H1 (cell line): ENCODE results near the gene ITPKB. TPM values are rescaled to one million over a fixed set of nuclear protein-coding genes. Genes with fewer than 3 reads are reported as not detected.

Experiments
- CTCF ChIA-PET: fragments of 300-600 bp; sonication (Branson Sonifier 250); formaldehyde crosslinking; loops from one replicate; lab custom pipeline; 2021; ENCODE audit not compliant: partially characterized antibody; lab: Charles Lee
- POLR2A ChIA-PET: fragments of 300-600 bp; sonication (Branson Sonifier 250); formaldehyde crosslinking; loops from one replicate; lab custom pipeline; 2021; ENCODE audit warnings: inconsistent platforms; ENCODE audit not compliant: partially characterized antibody; lab: Charles Lee
- DNase-seq, 2 experiments: peaks; one replicate each; pipeline versions ENCODE4 v3.0.0 to v3.0.0-alpha.2; 2010 to 2022; ENCODE audit warnings: low spot score in 2 of 2, low read depth in 1 of 2, mixed read lengths in 1 of 2
- FAIRE-seq: peaks from 2 replicates; lab custom pipeline; 2011; peaks lifted over from hg19 to GRCh38; lab: Jason Lieb, UNC
- H2AFZ ChIP-seq: 2 replicates; pipeline ENCODE4 v1.8.1; 2012; ENCODE audit warnings: low read length, inconsistent platforms
- H2AK5ac ChIP-seq: 2 replicates; pipeline ENCODE4 v1.6.1; 2013; ENCODE audit warnings: low read depth, low read length
- H2BK120ac ChIP-seq: replicated peaks from 2 replicates; pipeline ENCODE3; 2013; ENCODE audit warnings: low read depth, low read length, inconsistent platforms
- H2BK12ac ChIP-seq: 2 replicates; pipeline ENCODE4 v1.6.1; 2013; ENCODE audit warnings: low read depth, low read length
- H2BK15ac ChIP-seq: 2 replicates; pipeline ENCODE4 v1.6.1; 2013; ENCODE audit warnings: low read length
- H2BK20ac ChIP-seq: 2 replicates; pipeline ENCODE4 v1.6.1; 2013; ENCODE audit warnings: low read length
- H2BK5ac ChIP-seq: 2 replicates; pipeline ENCODE4 v1.6.1; 2013; ENCODE audit warnings: low read depth, low read length
- H3K14ac ChIP-seq: 2 replicates; pipeline ENCODE4 v1.6.1; 2013; ENCODE audit warnings: inconsistent platforms; ENCODE audit not compliant: insufficient read length
- H3K18ac ChIP-seq: 2 replicates; pipeline ENCODE4 v1.6.1; 2013; ENCODE audit warnings: low read length; ENCODE audit errors: extremely low read depth
- H3K23ac ChIP-seq: 2 replicates; pipeline ENCODE4 v1.6.1; 2013; ENCODE audit warnings: inconsistent platforms; ENCODE audit not compliant: insufficient read length
- H3K23me2 ChIP-seq: 2 replicates; pipeline ENCODE4 v1.6.1; 2013; ENCODE audit warnings: low read depth, low read length
- H3K27ac ChIP-seq: 2 replicates; pipeline ENCODE4 v1.6.1; 2011; ENCODE audit warnings: low read depth, low read length, inconsistent platforms
- H3K27me3 ChIP-seq, 4 experiments: replicated peaks in 1 of 4; 1 replicate in 1 of 4; 2 replicates in 3 of 4; pipeline versions ENCODE4 v1.6.1 to v1.8.1; 2011 to 2013; ENCODE audit warnings: low read length in 3 of 4, mild to moderate bottlenecking in 3 of 4, inconsistent platforms in 2 of 4, mixed read lengths in 2 of 4, moderate library complexity in 1 of 4; ENCODE audit not compliant: control insufficient read depth in 3 of 4, insufficient read depth in 3 of 4; ENCODE audit errors: extremely low read depth in 1 of 4
- H3K36me3 ChIP-seq, 4 experiments: 2 replicates each; pipeline versions ENCODE4 v1.6.1 to v1.8.1; 2011 to 2013; ENCODE audit warnings: mild to moderate bottlenecking in 4 of 4, low read length in 3 of 4, moderate library complexity in 2 of 4, control low read depth in 1 of 4, inconsistent platforms in 1 of 4; ENCODE audit not compliant: insufficient read depth in 4 of 4, control insufficient read depth in 2 of 4
- H3K4ac ChIP-seq: replicated peaks from 2 replicates; pipeline ENCODE3; 2013; ENCODE audit warnings: low read length, low read depth, mixed read lengths, inconsistent platforms; ENCODE audit not compliant: insufficient read length
- H3K4me1 ChIP-seq, 4 experiments: replicated peaks in 1 of 4; 1 replicate in 1 of 4; 2 replicates in 3 of 4; pipeline versions ENCODE4 v1.6.1 to v1.8.1; 2011 to 2013; ENCODE audit warnings: low read length in 3 of 4, inconsistent platforms in 2 of 4, mixed read lengths in 1 of 4; ENCODE audit not compliant: insufficient read depth in 4 of 4, control insufficient read depth in 3 of 4
- H3K4me2 ChIP-seq, 2 experiments: 2 replicates each; pipeline versions ENCODE4 v1.6.1 to v1.8.1; 2011 to 2013; ENCODE audit warnings: low read depth in 2 of 2, low read length in 2 of 2, control low read depth in 1 of 2, inconsistent platforms in 1 of 2, mild to moderate bottlenecking in 1 of 2; ENCODE audit not compliant: insufficient read depth in 1 of 2
- H3K4me3 ChIP-seq, 4 experiments: fragments of 200-600, 300-600 bp in 1 of 4; sonication (generic), shearing (Covaris generic), sonication (Bioruptor Twin) in 1 of 4; 2 replicates each; pipeline versions ENCODE4 v1.5.1 to v1.8.1; 2011 to 2016; ENCODE audit warnings: low read length in 4 of 4, low read depth in 3 of 4, control low read depth in 2 of 4, inconsistent platforms in 2 of 4, mild to moderate bottlenecking in 2 of 4, mixed read lengths in 1 of 4, moderate library complexity in 1 of 4; ENCODE audit not compliant: insufficient read depth in 2 of 4; ENCODE audit errors: extremely low read depth in 1 of 4
- H3K56ac ChIP-seq: replicated peaks from 2 replicates; pipeline ENCODE3; 2013; ENCODE audit warnings: low read depth, mild to moderate bottlenecking, mixed read lengths, low read length, inconsistent platforms; ENCODE audit not compliant: insufficient read length
- H3K79me1 ChIP-seq: 2 replicates; pipeline ENCODE4 v1.6.1; 2013; ENCODE audit warnings: low read depth, low read length, control low read depth
- H3K79me2 ChIP-seq, 2 experiments: 2 replicates each; pipeline versions ENCODE4 v1.6.1 to v1.8.1; 2012 to 2013; ENCODE audit warnings: low read length in 2 of 2, mild to moderate bottlenecking in 2 of 2, inconsistent platforms in 1 of 2; ENCODE audit not compliant: insufficient read depth in 2 of 2, control insufficient read depth in 1 of 2
- H3K9ac ChIP-seq, 4 experiments: replicated peaks in 1 of 4; 1 replicate in 1 of 4; 2 replicates in 3 of 4; pipeline versions ENCODE4 v1.6.1 to v1.8.1; 2011 to 2013; ENCODE audit warnings: low read depth in 3 of 4, low read length in 3 of 4, control low read depth in 2 of 4, mild to moderate bottlenecking in 2 of 4, moderate library complexity in 2 of 4, inconsistent platforms in 1 of 4; ENCODE audit errors: extremely low read depth in 1 of 4
- H3K9me3 ChIP-seq, 2 experiments: 2 replicates each; pipeline versions ENCODE4 v1.6.1 to v1.8.1; 2012 to 2013; ENCODE audit warnings: mild to moderate bottlenecking in 2 of 2, moderate library complexity in 2 of 2, control low read depth in 1 of 2, inconsistent platforms in 1 of 2, low read depth in 1 of 2, low read length in 1 of 2, mixed read lengths in 1 of 2; ENCODE audit not compliant: insufficient read depth in 2 of 2
- H4K20me1 ChIP-seq, 2 experiments: replicated peaks in 1 of 2; 2 replicates each; pipeline versions ENCODE3 to v1.8.1; 2011 to 2013; ENCODE audit warnings: inconsistent platforms in 2 of 2, low read length in 2 of 2, mild to moderate bottlenecking in 1 of 2; ENCODE audit not compliant: insufficient read depth in 2 of 2, control insufficient read depth in 1 of 2
- H4K5ac ChIP-seq: 2 replicates; pipeline ENCODE4 v1.6.1; 2013; ENCODE audit warnings: low read length, low read depth, mixed read lengths, inconsistent platforms; ENCODE audit not compliant: insufficient read length
- H4K8ac ChIP-seq: 2 replicates; pipeline ENCODE4 v1.8.0; 2013; ENCODE audit warnings: mild to moderate bottlenecking, moderate library complexity, low read length, inconsistent platforms; ENCODE audit not compliant: insufficient read depth; ENCODE audit errors: extremely low read depth
- H4K91ac ChIP-seq: replicated peaks from 2 replicates; pipeline ENCODE3; 2013; ENCODE audit warnings: low read length, mixed read lengths, inconsistent platforms; ENCODE audit not compliant: insufficient read length
- ASH2L ChIP-seq: fragments of 200-600, 300-600 bp; sonication (generic); IDR thresholded peaks from one replicate; pipeline ENCODE4 v1.7.1; 2017; ENCODE audit warnings: low read length
- CHD2 ChIP-seq: IDR thresholded peaks from 2 replicates; pipeline ENCODE4 v1.6.1; 2012; ENCODE audit warnings: low read length, improper control_type of control experiment
- E2F6 ChIP-seq: IDR thresholded peaks from 2 replicates; pipeline ENCODE4 v1.6.1; 2012; ENCODE audit warnings: inconsistent platforms
- NRF1 ChIP-seq: IDR thresholded peaks from 2 replicates; pipeline ENCODE4 v1.6.1; 2011; ENCODE audit warnings: mild to moderate bottlenecking, low read depth, low read length, improper control_type of control experiment
- PHF8 ChIP-seq: fragments of 200-600 bp; sonication (generic); conservative IDR thresholded peaks from 2 replicates; pipeline ENCODE4 v1.7.1; 2012; ENCODE audit warnings: low read depth, mild to moderate bottlenecking, inconsistent platforms, low read length, moderate library complexity
- POU5F1 ChIP-seq: IDR thresholded peaks from 2 replicates; pipeline ENCODE4 v1.6.1; 2011; ENCODE audit warnings: low read depth, mild to moderate bottlenecking, low read length, moderate library complexity
- SIX5 ChIP-seq: IDR thresholded peaks from 2 replicates; pipeline ENCODE4 v1.6.1; 2011; ENCODE audit warnings: mild to moderate bottlenecking, low read depth, low read length
- WGBS, 2 experiments: shearing (Covaris generic) in 1 of 2; methylation state at CpG; one replicate each; pipeline versions ENCODE4 v1.1.6 to v1.1.7; 2013 to 2015; ENCODE audit warnings: low lambda C conversion rate in 2 of 2, mixed read lengths in 2 of 2, inconsistent platforms in 1 of 2, low coverage in 1 of 2, missing lambda C conversion rate in 1 of 2; ENCODE audit not compliant: insufficient replicate concordance in 2 of 2, insufficient coverage in 1 of 2, insufficient read length in 1 of 2; ENCODE audit errors: extremely low coverage in 1 of 2, missing lambda C conversion rate in 1 of 2; 5-methylcytosine and 5-hydroxymethylcytosine counted together
- polyA plus RNA-seq, 7 experiments: library from polyadenylated mRNA; depleted of rRNA in 3 of 7; stranded (reverse) in 5 of 7; unstranded in 2 of 7; fragments of >200 nt in 5 of 7; fragments of 200-250 nt in 2 of 7; gene quantifications; 1 replicate in 5 of 7; 2 replicates in 1 of 7; 4 replicates in 1 of 7; pipeline versions ENCODE4 v1.2.1 to v1.2.3, GENCODE V29; 2011 to 2013; ENCODE audit warnings: missing spikeins in 2 of 7, mixed read lengths in 2 of 7
- total RNA-seq: library from RNA; stranded (reverse); fragmentation: NEBNext Ultra II Directional; extraction: Animal tissue kit (Norgen Biotek cat#: 25700); gene quantifications from 2 replicates; pipeline ENCODE4 v1.2.1, GENCODE V29; 2021

ITPKB gene
- total and polyA plus RNA-seq, 2 of the 8 experiments (the other 6 are each of a cell fraction or from before 2014, with no cell fraction given): 1.7 to 4.8 TPM

GRCh38 chr1:226731257-226731893 is 7.7 kb downstream of the ITPKB start:
- no peak overlapping the region for H3K4ac ChIP-seq
- no peak for FAIRE-seq
- H3K18ac ChIP-seq: no peak overlapping the region
- H3K36me3 ChIP-seq: no peaks in the 10 kb centered on the region
- no peak overlapping the region for H2BK12ac ChIP-seq
- H2AFZ ChIP-seq: no peak overlapping the region
- H2BK20ac ChIP-seq: no peak overlapping the region
- no peak overlapping the region for H4K91ac ChIP-seq
- ChIA-PET CTCF (interaction anchor here (1.1 to 1.6 kb wide), 3 partner anchors 8 to 21 kb away, joined by 3 to 7 read pairs (median 3); partner anchors contain the start of gene ITPKB), POLR2A (no interaction called here)
- no peak for TF ChIP-seq SIX5
- TF ChIP-seq CHD2: no peak
- TF ChIP-seq PHF8: no peak
- no peak for TF ChIP-seq ASH2L
- no peak for TF ChIP-seq POU5F1
- TF ChIP-seq E2F6: no peak
- TF ChIP-seq NRF1: no peak
- H3K9ac ChIP-seq: no peak overlapping the region
- no peak overlapping the region for H2BK120ac ChIP-seq
- peaks cover 2% of the 10 kb centered on the region; the same call in 1 of the 2 replicates for H3K23me2 ChIP-seq
- H4K5ac ChIP-seq: no peak overlapping the region
- no peak for DNase-seq
- no peak overlapping the region for H2BK15ac ChIP-seq
- H3K4me2 ChIP-seq: no peak overlapping the region; a peak in 1 of 4 replicates
- H3K27me3 ChIP-seq: peaks cover 0 to 17% (median 11%) of the 10 kb centered on the region in 4 experiments; a peak in 5 of 7 replicates
- H3K23ac ChIP-seq: no peak overlapping the region
- H3K4me3 ChIP-seq: peak overlapping the region in 1 of 4 experiments; percentile 12; a peak in 1 of 8 replicates
- no peak overlapping the region for H3K56ac ChIP-seq
- no peak overlapping the region for H4K8ac ChIP-seq
- peaks cover 6 to 13% (median 10%) of the 10 kb centered on the region in 4 experiments for H3K4me1 ChIP-seq
- H2BK5ac ChIP-seq: no peak overlapping the region
- no peaks in the 10 kb centered on the region for H4K20me1 ChIP-seq
- H3K79me2 ChIP-seq: no peaks in the 10 kb centered on the region
- no peak overlapping the region for H3K14ac ChIP-seq
- H2AK5ac ChIP-seq: no peak overlapping the region
- H3K9me3 ChIP-seq: no peaks in the 10 kb centered on the region
- no peaks in the 10 kb centered on the region; the same call in 1 of the 2 replicates for H3K79me1 ChIP-seq
- H3K27ac ChIP-seq: no peak overlapping the region
- WGBS, 2 experiments: 91% methylated on average over 3 of the region's 3 CpGs; no CpG with 5 or more reads in 1 of the 2 experiments
